K562 (cell line): Measurements from ENCODE around the gene BRINP2. TPM values are rescaled to one million over a fixed set of nuclear protein-coding genes. Genes with fewer than 3 reads are reported as not detected.

ENCODE experiments used
- ATAC-seq: fragments of 200-7000 bp; cut with Tn5 transposase; 3 replicates; pipeline ENCODE4 v1.9.1; 2020; ENCODE audit warnings: moderate library complexity
- BruUV-seq: library from RNA; stranded (reverse); fragments of 400-500 nt; replicated peaks from 2 replicates; lab custom pipeline; 2021; lab: Mats Ljungman, UMichigan
- CTCF ChIA-PET: fragments of 300-600 bp; formaldehyde crosslinking; extraction: SDS; loops from one replicate; lab custom pipeline; 2021; ENCODE audit warnings: low intra/inter-chr PET ratio; lab: Yijun Ruan, JAX
- POLR2A ChIA-PET: fragments of 300-600, 350-650 bp; sonication (Branson Sonifier 250); formaldehyde crosslinking; extraction: SDS; loops from one replicate; lab custom pipeline; 2021; ENCODE audit warnings: antibody characterized with exemption, inconsistent platforms; lab: Yijun Ruan, JAX
- DNase-seq, 4 experiments: peaks; one replicate each; pipeline versions ENCODE4 v3.0.0 to v3.0.0-alpha.2; 2011 to 2018; ENCODE audit warnings: low spot score in 3 of 4, mixed read lengths in 3 of 4; ENCODE audit errors: extremely low read depth in 1 of 4
- FAIRE-seq: peaks from 2 replicates; lab custom pipeline; 2011; peaks lifted over from hg19 to GRCh38; lab: Jason Lieb, UNC
- H2AFZ ChIP-seq: 2 replicates; pipeline ENCODE4 v1.6.0; 2011; ENCODE audit warnings: low read depth, low read length, control low read depth, inconsistent platforms
- H3K27ac ChIP-seq: fragments of 200-600 bp; 3 replicates; pipeline ENCODE4 v1.8.0; 2011; ENCODE audit warnings: low read depth, mild to moderate bottlenecking, control low read depth, inconsistent platforms, low read length, moderate library complexity, mixed read lengths; ENCODE audit errors: extremely low read depth
- H3K27me3 ChIP-seq, 2 experiments: fragments of 300-600 bp in 1 of 2; 2 replicates in 1 of 2; 3 replicates in 1 of 2; pipeline versions ENCODE4 v1.6.0 to v1.8.0; 2011; ENCODE audit warnings: inconsistent platforms in 2 of 2, low read length in 2 of 2, mild to moderate bottlenecking in 1 of 2, mixed read lengths in 1 of 2, moderate library complexity in 1 of 2; ENCODE audit not compliant: control insufficient read depth in 2 of 2, insufficient read depth in 2 of 2
- H3K36me3 ChIP-seq: fragments of 300-600 bp; 3 replicates; pipeline ENCODE4 v1.8.0; 2011; ENCODE audit warnings: mild to moderate bottlenecking, low read length, inconsistent platforms; ENCODE audit not compliant: control insufficient read depth, insufficient read depth
- H3K4me1 ChIP-seq, 2 experiments: fragments of 200-600 bp in 1 of 2; replicated peaks in 1 of 2; 2 replicates in 1 of 2; 3 replicates in 1 of 2; pipeline versions ENCODE4 v1.5.1 to v1.8.0; 2011; ENCODE audit warnings: inconsistent platforms in 2 of 2, low read length in 2 of 2, mild to moderate bottlenecking in 1 of 2, mixed read lengths in 1 of 2, moderate library complexity in 1 of 2; ENCODE audit not compliant: control insufficient read depth in 2 of 2, insufficient read depth in 2 of 2
- H3K4me2 ChIP-seq: 2 replicates; pipeline ENCODE4 v1.6.1; 2011; ENCODE audit warnings: low read length, control low read depth, inconsistent platforms, mixed read lengths; ENCODE audit not compliant: insufficient read depth
- H3K4me3 ChIP-seq: fragments of 200-600 bp; sonication (generic), shearing (Covaris generic); 2 replicates; pipeline ENCODE4 v1.5.1; 2016; ENCODE audit warnings: control low read depth, inconsistent platforms
- H3K79me2 ChIP-seq: fragments of 200-600 bp; 3 replicates; pipeline ENCODE4 v1.8.0; 2011; ENCODE audit warnings: low read length, inconsistent platforms; ENCODE audit not compliant: control insufficient read depth, insufficient read depth
- H3K9ac ChIP-seq, 2 experiments: 2 replicates each; pipeline versions ENCODE4 v1.6.0 to v1.6.1; 2011; ENCODE audit warnings: low read depth in 2 of 2, low read length in 2 of 2, control low read depth in 1 of 2, inconsistent platforms in 1 of 2, mild to moderate bottlenecking in 1 of 2, mixed read lengths in 1 of 2; ENCODE audit not compliant: insufficient read depth in 1 of 2
- H3K9me1 ChIP-seq: one replicate; pipeline ENCODE4 v1.6.0; 2011; ENCODE audit warnings: inconsistent platforms, mild to moderate bottlenecking, low read length, moderate library complexity; ENCODE audit not compliant: control insufficient read depth, insufficient read depth
- H3K9me3 ChIP-seq: replicated peaks from 2 replicates; pipeline ENCODE4 v1.5.1; 2011; ENCODE audit warnings: low read depth, low read length, inconsistent platforms; ENCODE audit not compliant: control insufficient read depth, insufficient read depth
- H4K20me1 ChIP-seq: replicated peaks from 2 replicates; pipeline ENCODE4 v1.6.1; 2011; ENCODE audit warnings: low read length, inconsistent platforms, mixed read lengths; ENCODE audit not compliant: control insufficient read depth, insufficient read depth
- AFF4 ChIP-seq: sonication (generic); formaldehyde crosslinking; IDR thresholded peaks from 2 replicates; pipeline ENCODE4 v1.8.0; 2023; ENCODE audit warnings: mild to moderate bottlenecking, missing genetic modification reagents
- CREB5 ChIP-seq: fragments of 250-450 bp; sonication (Bioruptor Pico); IDR thresholded peaks from 2 replicates; pipeline ENCODE4 v1.5.0; 2020; ENCODE audit warnings: mild to moderate bottlenecking
- NCOA2 ChIP-seq, 2 experiments: fragments of 450-650 bp; IDR thresholded peaks; 2 replicates each; pipeline ENCODE4 v1.6.1; 2018; ENCODE audit warnings: mild to moderate bottlenecking in 2 of 2, moderate library complexity in 1 of 2; ENCODE audit not compliant: partially characterized antibody in 2 of 2
- PCBP1 ChIP-seq: fragments of 200-400 bp; formaldehyde crosslinking; IDR thresholded peaks from 2 replicates; pipeline ENCODE4 v1.6.1; 2018; ENCODE audit warnings: mild to moderate bottlenecking, low read depth, low read length; ENCODE audit not compliant: poor library complexity, severe bottlenecking
- RBM14 ChIP-seq: fragments of 200-400 bp; formaldehyde crosslinking; IDR thresholded peaks from 2 replicates; pipeline ENCODE4 v1.6.1; 2018; ENCODE audit warnings: low read depth, mild to moderate bottlenecking, low read length, moderate library complexity, borderline replicate concordance; ENCODE audit not compliant: insufficient read depth
- SOX6 ChIP-seq: fragments of 450-650 bp; IDR thresholded peaks from 2 replicates; pipeline ENCODE4 v1.6.1; 2014; ENCODE audit warnings: mild to moderate bottlenecking
- XRCC5 ChIP-seq: fragments of 200-400 bp; formaldehyde crosslinking; IDR thresholded peaks from 2 replicates; pipeline ENCODE4 v1.6.1; 2017; ENCODE audit warnings: low read depth, mild to moderate bottlenecking, low read length
- YY1 ChIP-seq, 3 experiments: IDR thresholded peaks; 2 replicates each; pipeline ENCODE4 v1.6.1; 2011; ENCODE audit warnings: low read length in 2 of 3, mild to moderate bottlenecking in 2 of 3, moderate library complexity in 2 of 3, borderline replicate concordance in 1 of 3, control low read depth in 1 of 3, low read depth in 1 of 3; ENCODE audit not compliant: insufficient read depth in 3 of 3, insufficient replicate concordance in 2 of 3, control insufficient read depth in 1 of 3, insufficient read length in 1 of 3; ENCODE audit errors: extremely low read depth in 1 of 3
- ZBTB34 ChIP-seq: fragments of 250-450 bp; sonication (Bioruptor Pico); IDR thresholded peaks from 2 replicates; pipeline ENCODE4 v1.8.0; 2021; ENCODE audit warnings: mild to moderate bottlenecking, moderate library complexity
- ZNF263 ChIP-seq: sonication (generic); formaldehyde crosslinking; IDR thresholded peaks from 2 replicates; pipeline ENCODE4 v1.8.0; 2022; ENCODE audit warnings: mild to moderate bottlenecking, missing genetic modification reagents, borderline replicate concordance
- ZNF695 ChIP-seq: fragments of 450-650 bp; formaldehyde crosslinking; IDR thresholded peaks from 2 replicates; pipeline ENCODE4 v1.4.0; 2020; ENCODE audit warnings: mild to moderate bottlenecking, moderate library complexity
- ZNF76 ChIP-seq: fragments of 250-450 bp; sonication (Bioruptor Pico); IDR thresholded peaks from 2 replicates; pipeline ENCODE4 v1.4.0; 2020; ENCODE audit warnings: mild to moderate bottlenecking, moderate library complexity, borderline replicate concordance
- ZNF764 ChIP-seq: fragments of 250-450 bp; sonication (Bioruptor Pico); IDR thresholded peaks from 2 replicates; pipeline ENCODE4 v1.4.0; 2020; ENCODE audit warnings: low read depth, mild to moderate bottlenecking, moderate library complexity
- ZNF79 ChIP-seq: fragments of 250-450 bp; sonication (Bioruptor Pico); IDR thresholded peaks from 2 replicates; pipeline ENCODE4 v1.4.0; 2020; ENCODE audit warnings: low read depth, mild to moderate bottlenecking, moderate library complexity
- WGBS: fragments of 100-300 bp; shearing (Covaris generic); methylation state at CpG from one replicate; pipeline ENCODE4 v1.1.6; 2016; ENCODE audit warnings: low coverage, mixed read lengths; ENCODE audit not compliant: insufficient coverage; ENCODE audit errors: missing lambda C conversion rate; 5-methylcytosine and 5-hydroxymethylcytosine counted together
- in situ Hi-C: fragments of 300-500 bp; cut with MboI; formaldehyde crosslinking; loops from 4 replicates; pipeline ENCODE4 v1.15.0; 2018; ENCODE audit warnings: inconsistent platforms, mixed read lengths
- intact Hi-C: fragments of 100-400 bp; cut with micrococcal nuclease; formaldehyde crosslinking; loops from 2 replicates; pipeline ENCODE4 v1.14.2; 2022
- polyA plus RNA-seq, 8 experiments: library from polyadenylated mRNA; depleted of rRNA in 4 of 8; stranded (reverse) in 5 of 8; unstranded in 3 of 8; fragments of >200 nt; fragmentation: Nextera tagmentation in 2 of 8; fragmentation: Illumina TruSeq in 1 of 8; extraction: Ambion mirVana in 2 of 8; extraction: Trizol in 1 of 8; gene quantifications; 2 replicates each; pipeline versions ENCODE4 v1.2.1 to v1.2.3, GENCODE V29; 2011 to 2014; ENCODE audit warnings: inconsistent platforms in 1 of 8, missing spikeins in 1 of 8
- total RNA-seq, 7 experiments: library from RNA; depleted of rRNA in 6 of 7; stranded (reverse); fragments of >200 nt in 6 of 7; fragmentation: Illumina TruSeq in 2 of 7; extraction: Trizol in 2 of 7; gene quantifications; 2 replicates each; pipeline versions ENCODE4 v1.2.1 to v1.2.3, GENCODE V29; 2011 to 2021; ENCODE audit warnings: low replicate concordance in 1 of 7

The BRINP2 gene
- total and polyA plus RNA-seq, 9 of the 15 experiments (the other 6 are each of a cell fraction or from before 2014, with no cell fraction given): not detected

- no peak for TF ChIP-seq RBM14
These were observed 140.4 kb downstream of the BRINP2 start (continued) for GRCh38 chr1:177311111-177311510.

GRCh38 chr1:177311586-177311985 is 140.8 kb downstream of the BRINP2 start:
- Histone ChIP-seq H3K4me2 (no peak overlapping the region), H3K9me1 (no peaks in the 10 kb centered on the region), H3K27me3 (no peaks in the 10 kb centered on the region), H2AFZ (no peak overlapping the region), H3K4me3 (no peak overlapping the region), H3K27ac (no peak overlapping the region), H3K4me1 (no peaks in the 10 kb centered on the region), H3K36me3 (no peaks in the 10 kb centered on the region), H3K79me2 (no peaks in the 10 kb centered on the region), H3K9ac (no peak overlapping the region), H3K9me3 (no peaks in the 10 kb centered on the region; the same call in 1 of the 2 replicates), H4K20me1 (no peaks in the 10 kb centered on the region)
- intact Hi-C loops (no loop called here), in situ Hi-C loops (no loop called here)
- no TSS peak for BruUV-seq
- CTCF ChIA-PET: no interaction called here
- no peak for DNase-seq
- no peak for FAIRE-seq
- POLR2A ChIA-PET: interaction anchor here (0.6 to 0.8 kb wide), 3 partner anchors 16 to 789 kb away, joined by 3 to 4 read pairs (median 3); no protein-coding TSS in a partner anchor
- WGBS: 4% methylated on average over 2 of the region's 2 CpGs
- no peak for ATAC-seq
- TF ChIP-seq SOX6 (no peak), ZNF76 (no peak), YY1 (IDR thresholded peaks at IDR 0.05; ENCODE audit: borderline replicate concordance in 1 of 3, control insufficient read depth in 1 of 3, extremely low read depth in 1 of 3, insufficient read depth in 3 of 3, insufficient read length in 1 of 3, insufficient replicate concordance in 2 of 3, low read depth in 1 of 3, low read length in 2 of 3) (no peak), PCBP1 (no peak), AFF4 (no peak), ZNF79 (CRISPR knock-in tag) (no peak), ZBTB34 (CRISPR knock-in tag) (no peak), ZNF695 (CRISPR knock-in tag) (no peak), ZNF764 (CRISPR knock-in tag) (no peak), ZNF263 (CRISPR knock-in tag) (no peak), XRCC5 (no peak), CREB5 (CRISPR knock-in tag) (no peak), NCOA2 (IDR thresholded peaks at IDR 0.05; ENCODE audit: partially characterized antibody in 2 of 2) (no peak)
